Sigmoid colon (tissue), 4 donors: Measurements from ENCODE around the gene PPP1R3F.
"Not testable (repeated sequence)": the region's sequence is repeated elsewhere in the genome, so short reads cannot be mapped to it uniquely, and the experiment has no call there.

Source experiments
- EP300 ChIP-seq, 4 donors: sonication (generic); formaldehyde crosslinking; IDR thresholded peaks; one replicate each; pipeline ENCODE4 v1.6.1; 2017; ENCODE audit warnings: antibody characterized with exemption in 4 of 4
- POLR2A ChIP-seq, 2 donors: fragments of 450-650 bp; IDR thresholded peaks; one replicate each; pipeline ENCODE4 v1.6.1; 2016; ENCODE audit warnings: antibody characterized with exemption in 2 of 2, mild to moderate bottlenecking in 2 of 2, moderate library complexity in 2 of 2

GRCh38 chrX:49299293-49299692 is 29.7 kb downstream of the PPP1R3F start:
- TF ChIP-seq EP300, POLR2A (IDR thresholded peaks at IDR 0.05): not testable (repeated sequence)
